SK-N-MC (cell line): ENCODE results near the gene GRIPAP1.

Experiments used
- EZH2 ChIP-seq: fragments of 200-600 bp; sonication (generic); IDR thresholded peaks from one replicate; pipeline ENCODE4 v1.6.1; 2017; ENCODE audit warnings: antibody characterized with exemption
- FOXP2 ChIP-seq: optimal IDR thresholded peaks from 2 replicates; pipeline ENCODE3; 2011; ENCODE audit warnings: mild to moderate bottlenecking, moderate library complexity; ENCODE audit not compliant: insufficient read depth; ENCODE audit errors: extremely low read length, control extremely low read depth
- POLR2AphosphoS5 ChIP-seq: IDR thresholded peaks from 2 replicates; pipeline ENCODE4 v1.6.1; 2012; ENCODE audit warnings: mild to moderate bottlenecking, low read depth, low read length, borderline replicate concordance

- TF ChIP-seq EZH2 = no peak
- no peak for TF ChIP-seq POLR2AphosphoS5
- no peak for TF ChIP-seq FOXP2
Observed at GRCh38 chrX:48983896-48984295, 18.2 kb downstream of the GRIPAP1 start.
